GM12801 (cell line): ENCODE results near the gene C9.

Source experiments
- CTCF ChIP-seq: IDR thresholded peaks from one replicate; pipeline ENCODE4 v1.5.1; 2011; ENCODE audit warnings: control low read depth; ENCODE audit not compliant: insufficient read length; ENCODE audit errors: extremely low read depth

C9 gene

GRCh38 chr5:39255406-39255805, 108.9 kb downstream of the C9 start:
- no peak for TF ChIP-seq CTCF

- TF ChIP-seq CTCF = no peak
Measured at GRCh38 chr5:39254671-39255070, 109.6 kb downstream of the C9 start.

- TF ChIP-seq CTCF = no peak
Measured at GRCh38 chr5:39253196-39253595, 111.1 kb downstream of the C9 start.

GRCh38 chr5:39249564-39250274, 114.6 kb downstream of the C9 start:
- TF ChIP-seq CTCF = no peak

- no peak for TF ChIP-seq CTCF
Measured at GRCh38 chr5:39249069-39249468, 115.2 kb downstream of the C9 start.

GRCh38 chr5:39240750-39241149, 123.5 kb downstream of the C9 start:
- TF ChIP-seq CTCF = no peak

GRCh38 chr5:39238366-39239105, 125.8 kb downstream of the C9 start:
- no peak for TF ChIP-seq CTCF
